Measurements from ENCODE around the gene GMCL2.

The GMCL2 gene

DNA sequence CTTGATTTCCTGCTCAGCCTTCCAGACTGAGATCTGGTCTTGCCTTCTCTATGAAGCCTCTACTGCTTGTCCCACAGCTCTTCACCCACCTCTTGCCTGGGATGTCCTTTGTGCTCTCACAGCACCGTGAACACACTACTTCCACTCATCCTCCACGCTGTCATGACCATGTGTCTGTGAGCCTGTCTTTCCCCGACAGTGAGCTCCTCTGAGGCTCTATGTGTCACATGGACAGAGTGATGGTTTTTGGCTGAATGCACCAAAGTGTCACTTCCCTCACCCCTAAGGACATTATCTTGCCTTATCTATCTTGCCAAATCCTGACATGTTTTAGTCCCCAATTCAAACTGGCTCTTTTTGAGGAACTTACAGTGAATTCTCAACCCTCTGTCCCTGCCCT, 34.1 kb upstream of the GMCL2 start:
- DNase-seq (ENCODE audit: low spot score): no peak

DNA sequence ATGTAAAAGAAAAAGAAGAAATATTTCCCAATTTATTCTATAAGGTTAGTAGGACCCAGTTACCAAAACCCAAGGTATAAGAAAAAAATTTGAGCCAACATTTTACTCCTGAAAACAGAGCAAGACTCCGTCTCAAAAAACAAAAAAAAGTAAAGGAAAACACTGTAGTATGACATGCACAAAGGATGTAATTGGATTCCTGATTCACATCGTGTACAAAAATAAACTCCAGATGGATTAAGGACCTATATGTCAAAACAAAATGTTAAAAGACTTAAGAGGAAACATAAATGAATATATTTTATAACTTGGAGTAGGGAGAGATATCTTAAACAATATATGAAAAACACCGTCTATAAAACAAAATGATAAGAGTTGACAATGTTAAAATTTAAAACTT, 31.7 kb upstream of the GMCL2 start:
- no peak for DNase-seq (ENCODE audit: low spot score)

DNA sequence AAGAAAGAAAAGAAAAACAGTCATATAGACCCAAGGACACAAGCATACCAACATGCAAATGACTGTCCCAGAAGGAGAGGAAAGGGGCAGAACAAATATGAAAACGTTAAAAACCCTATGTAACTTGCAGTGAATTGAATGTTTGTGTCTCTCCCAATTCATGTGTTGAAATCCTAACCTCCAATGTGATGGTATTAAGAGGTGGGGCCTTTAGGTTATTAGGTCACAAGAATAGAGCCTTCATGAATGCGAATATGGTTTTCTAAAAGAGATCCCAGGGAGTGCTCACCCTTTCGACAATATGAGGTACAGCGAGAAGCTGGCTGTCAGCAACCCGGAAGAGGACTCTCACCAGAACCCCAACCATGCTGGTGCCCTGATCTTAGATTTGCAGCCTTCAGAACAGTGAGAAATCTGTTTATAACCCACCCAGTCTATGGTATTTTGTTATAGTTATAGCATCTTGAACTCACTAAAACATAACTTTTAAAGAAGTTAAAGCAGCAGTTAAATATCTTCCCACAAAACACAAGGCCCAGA, 31.1 kb upstream of the GMCL2 start:
- no peak for DNase-seq (ENCODE audit: low spot score)

DNA sequence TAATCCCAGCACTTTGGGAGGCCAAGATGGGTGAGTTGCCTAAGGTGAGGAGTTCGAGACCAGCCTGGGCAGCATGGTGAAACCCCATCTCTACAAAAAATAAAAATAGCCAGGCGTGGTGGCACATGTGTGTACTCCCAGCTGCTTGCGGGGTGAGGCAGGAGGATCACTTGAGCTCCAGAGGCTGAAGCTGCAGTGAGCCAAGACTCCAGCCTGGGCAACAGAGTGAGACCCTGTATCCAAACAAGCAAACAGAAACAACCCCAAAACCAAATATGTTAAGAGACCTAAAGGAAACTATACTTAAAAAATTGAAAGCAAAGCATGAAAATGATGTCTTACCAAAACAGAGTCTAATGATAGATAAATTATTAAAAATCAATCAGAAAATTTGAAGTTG, 29.6 kb upstream of the GMCL2 start:
- DNase-seq (ENCODE audit: low spot score): no peak

DNA sequence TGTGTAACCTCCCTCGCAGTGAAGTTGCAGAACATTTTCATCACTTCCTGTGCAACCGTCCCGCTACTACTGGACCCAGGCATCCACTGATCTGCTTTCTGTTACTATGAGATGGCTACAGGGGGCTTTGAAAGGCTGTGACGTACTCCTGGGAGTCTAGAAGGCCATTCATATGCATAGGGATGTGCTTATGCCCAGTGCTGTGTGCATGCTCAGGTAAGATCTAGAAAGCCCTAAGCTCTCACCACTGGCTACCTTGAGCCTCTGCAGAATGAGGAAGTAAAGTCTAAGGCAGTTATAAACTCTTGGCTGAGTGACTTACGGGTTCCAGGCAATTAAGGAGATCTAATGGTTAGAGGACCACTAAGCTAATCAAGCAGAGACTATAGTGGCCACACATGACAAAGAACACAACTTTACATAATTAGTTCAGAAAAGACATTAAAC, 28.9 kb upstream of the GMCL2 start:
- DNase-seq (ENCODE audit: low spot score): no peak

DNA sequence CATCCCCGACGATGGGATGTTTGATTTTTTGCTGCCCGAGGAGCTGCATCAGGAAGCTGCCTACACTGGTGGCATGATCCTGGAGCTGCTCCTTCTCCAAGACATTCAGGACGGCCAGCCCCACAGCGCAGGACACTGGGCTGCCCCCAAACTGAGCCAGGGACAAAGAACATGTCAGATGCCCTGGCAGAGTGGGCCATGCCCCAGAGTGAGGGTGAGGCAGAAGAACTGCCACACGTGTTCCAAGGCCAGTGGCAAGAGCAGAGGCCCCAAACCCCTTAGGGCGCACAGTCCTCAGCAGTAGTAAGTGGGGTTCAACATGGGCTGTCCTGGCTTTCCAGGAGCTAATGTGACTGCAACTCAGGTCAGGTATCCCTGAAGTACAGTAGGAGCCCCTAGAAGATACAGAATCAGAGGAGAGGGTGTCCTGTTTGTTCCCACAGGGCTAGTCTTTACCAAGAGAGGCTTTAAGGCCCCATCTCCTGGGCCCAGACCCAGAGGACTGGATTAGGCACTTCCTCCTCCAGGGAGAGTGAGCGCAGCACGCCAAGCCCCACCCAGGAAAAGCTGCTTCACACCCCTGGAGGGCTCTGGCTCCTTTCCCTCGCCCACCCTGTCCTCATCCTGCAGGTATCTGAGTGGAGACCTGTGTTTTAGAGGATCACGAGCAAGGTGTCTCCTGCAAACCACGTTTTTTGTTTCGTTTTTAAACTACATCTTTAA, 28.3 kb upstream of the GMCL2 start:
- DNase-seq (ENCODE audit: low spot score): no peak

DNA sequence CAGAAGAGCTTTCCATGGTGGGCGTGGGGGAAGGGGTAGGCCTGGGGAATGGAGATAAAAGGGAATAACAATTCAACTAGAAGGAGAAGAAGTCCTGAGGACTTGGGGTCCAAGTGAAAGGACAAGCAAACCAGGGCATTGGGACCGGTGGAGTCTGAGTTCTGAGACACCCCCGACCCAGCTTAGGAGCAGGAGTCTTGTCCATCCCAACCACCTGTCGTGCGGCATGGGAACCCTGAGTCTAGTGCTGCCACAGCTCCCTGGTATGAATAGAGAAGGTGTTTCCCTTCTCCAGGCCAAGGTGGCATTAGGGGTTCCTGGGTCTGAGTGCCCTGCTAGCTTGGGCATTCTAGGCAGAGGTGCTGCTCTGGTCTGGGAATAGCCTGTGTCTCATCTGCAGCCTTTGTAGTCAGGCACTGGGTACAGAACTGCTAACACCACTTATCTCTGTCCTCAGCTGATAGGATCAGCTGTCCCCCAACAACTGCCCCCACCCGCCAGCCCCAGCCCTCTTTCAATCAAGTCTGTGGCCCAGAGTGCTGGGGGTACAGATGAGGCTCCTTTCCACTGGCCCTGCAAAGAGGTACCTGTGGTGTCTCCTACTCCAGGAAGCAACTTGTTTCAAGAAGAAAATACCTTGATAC, 27.1 kb upstream of the GMCL2 start:
- DNase-seq (ENCODE audit: low spot score): no peak

DNA sequence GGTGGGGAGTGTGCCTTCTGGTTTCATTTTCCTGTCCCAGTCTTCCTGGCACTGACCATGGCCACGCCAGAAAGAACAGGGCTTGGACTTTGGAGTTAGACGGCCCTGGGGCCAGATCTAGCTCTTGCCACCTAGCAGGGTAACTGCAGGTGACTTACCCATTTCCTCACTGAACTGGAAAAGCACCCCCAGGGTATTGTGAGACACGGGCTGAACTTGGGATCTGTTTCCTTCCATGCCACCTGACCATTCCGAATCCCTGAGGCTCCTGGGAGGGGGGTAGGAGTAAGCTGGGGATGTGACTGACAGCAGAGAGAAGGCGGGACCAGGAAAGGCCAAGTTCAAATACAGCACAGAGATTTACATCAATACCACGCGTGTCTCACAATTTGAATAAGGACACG, 26.6 kb upstream of the GMCL2 start:
- DNase-seq (ENCODE audit: low spot score): no peak

DNA sequence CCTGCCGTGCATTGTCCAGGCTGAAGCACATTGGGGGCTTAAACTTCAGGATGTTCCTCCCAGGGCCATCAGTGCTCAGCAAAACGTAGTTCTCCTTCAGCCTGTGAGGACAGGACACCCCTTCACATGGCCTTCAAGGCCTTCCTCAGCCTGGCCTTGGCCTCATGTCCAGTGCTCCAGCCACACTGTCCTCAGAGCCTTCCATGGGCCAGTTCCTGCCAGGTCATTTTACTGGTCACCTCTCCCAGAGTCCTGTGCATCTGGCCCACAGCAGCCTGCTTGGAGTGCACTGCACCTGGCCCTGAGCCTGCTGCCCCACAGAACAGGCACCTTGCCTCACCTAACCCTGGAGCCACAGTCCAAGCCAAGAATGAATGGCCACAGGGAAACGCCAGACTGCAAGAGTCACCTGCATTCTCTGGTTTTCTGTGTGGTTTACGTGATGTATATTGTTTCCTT, 25.9 kb upstream of the GMCL2 start:
- DNase-seq (ENCODE audit: low spot score): no peak

DNA sequence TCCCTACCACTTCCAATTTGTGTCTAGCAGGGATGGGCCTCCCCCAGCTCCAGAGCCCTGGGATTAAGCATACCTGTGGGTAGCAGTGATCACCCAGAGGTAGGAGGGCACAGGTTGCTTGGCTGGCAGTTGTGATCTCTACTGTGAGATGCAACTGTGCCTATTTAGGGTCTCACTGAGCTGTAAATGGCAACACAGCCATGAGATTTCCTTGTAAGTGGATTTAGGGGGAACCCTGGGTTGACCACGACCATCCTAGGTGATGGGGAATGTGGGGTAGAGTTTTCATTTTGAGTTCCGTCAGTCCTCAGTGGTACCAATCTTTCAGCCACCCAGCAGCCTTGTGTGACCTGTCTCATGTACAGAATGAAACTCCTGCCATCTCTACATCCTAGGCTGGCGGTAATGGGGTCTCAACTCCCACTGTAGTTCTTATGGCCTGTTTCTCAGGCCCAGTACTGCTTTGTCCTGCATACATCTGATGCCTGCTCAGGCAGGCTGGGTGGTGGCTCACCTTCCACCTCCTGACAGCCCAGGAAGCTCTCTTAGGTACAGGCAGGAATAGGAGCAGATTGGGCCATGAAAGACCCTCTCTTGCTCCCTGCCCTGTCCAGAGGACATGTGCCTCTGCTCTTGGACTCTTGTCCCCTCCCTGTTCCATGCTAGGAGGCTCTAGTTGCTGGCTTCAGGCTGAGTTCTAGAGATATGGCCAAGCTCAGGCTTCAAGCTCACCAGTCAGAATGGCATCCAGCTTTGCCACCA, 25.3 kb upstream of the GMCL2 start:
- DNase-seq (ENCODE audit: low spot score): no peak

DNA sequence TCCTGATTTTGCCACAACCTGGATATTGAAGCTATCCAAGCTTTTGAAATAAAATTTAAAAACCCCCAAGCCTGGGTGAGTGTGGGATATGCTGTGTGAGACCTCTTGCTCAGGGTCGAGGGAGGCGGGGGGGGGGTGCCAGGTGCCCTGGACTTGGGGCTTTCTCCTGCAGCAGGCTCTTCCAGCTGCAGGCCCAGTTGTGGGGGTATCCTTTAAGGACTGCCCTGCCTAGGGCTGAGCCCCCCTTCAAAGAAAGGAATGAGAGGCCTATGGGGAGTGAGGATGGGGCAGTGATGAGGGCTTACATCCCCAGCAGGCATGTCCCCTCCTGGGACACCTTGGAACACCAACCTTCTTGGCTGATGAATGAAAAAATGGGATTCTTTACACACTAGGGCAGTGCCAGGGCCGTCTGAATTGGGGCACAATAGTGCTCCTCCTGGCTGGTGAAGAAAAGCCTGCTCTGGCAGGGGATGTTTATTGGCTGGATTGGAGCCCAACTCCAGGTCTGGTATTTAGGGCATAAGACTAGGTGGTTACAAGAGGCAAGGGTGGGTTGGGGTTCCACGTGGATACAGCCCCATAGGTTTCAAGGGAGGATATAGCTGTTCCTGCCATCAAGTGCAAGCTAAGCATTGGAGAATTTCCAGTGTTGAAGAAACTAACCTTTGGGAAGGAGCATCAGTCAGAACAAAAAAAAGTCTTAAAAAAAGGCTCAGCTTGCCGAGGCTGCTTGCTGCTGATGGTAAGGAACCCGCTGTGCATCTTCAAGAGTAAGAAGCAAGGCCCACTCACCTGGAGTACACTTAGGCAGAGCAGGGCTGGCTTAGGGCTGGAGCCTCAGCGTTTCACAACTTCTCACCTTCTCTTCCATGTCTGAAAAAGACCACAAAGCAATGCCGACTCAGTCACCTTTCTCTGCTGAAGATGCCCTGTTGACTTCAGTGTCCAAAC, 24.2 kb upstream of the GMCL2 start:
- no peak for DNase-seq (ENCODE audit: low spot score)

DNA sequence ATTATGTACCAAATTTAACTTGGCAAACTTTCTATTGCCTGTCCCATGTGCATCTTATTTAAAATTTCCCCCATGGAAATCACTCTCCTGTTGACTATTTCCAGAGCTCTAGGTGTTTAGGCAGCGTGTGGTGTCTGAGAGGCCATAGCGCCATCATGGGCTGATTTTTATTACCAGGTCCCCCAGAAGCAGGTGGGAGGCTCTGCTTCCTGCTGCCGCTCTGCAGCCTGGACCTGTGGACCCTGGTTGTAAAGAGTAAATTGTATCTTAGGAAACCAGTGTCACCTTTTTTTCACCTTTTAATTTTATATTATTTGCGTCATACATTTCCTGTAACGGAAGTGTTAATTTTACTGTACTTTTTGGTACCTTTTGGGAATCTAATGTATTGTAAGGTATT, 23.5 kb upstream of the GMCL2 start:
- no peak for DNase-seq (ENCODE audit: low spot score)

DNA sequence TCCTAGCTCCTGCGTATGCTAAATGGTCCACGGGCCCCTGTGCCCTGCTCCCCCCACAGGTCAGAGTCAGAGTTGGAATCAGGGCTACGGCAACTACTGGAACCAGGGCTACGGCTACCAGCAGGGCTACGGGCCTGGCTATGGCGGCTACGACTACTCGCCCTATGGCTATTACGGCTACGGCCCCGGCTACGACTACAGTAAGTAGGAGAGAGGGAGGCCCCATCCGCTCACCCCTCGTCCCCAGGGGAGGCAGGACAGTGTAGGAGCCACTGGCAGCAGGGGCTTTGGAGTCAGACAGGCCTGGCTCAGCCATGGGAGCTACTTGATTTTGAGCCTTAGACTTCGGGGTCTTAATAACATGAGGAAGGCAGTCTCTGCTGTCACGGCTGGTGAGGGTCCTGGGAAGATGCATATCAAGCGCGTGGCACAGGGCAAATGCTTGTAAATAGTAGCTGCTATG, 22.9 kb upstream of the GMCL2 start:
- DNase-seq (ENCODE audit: low spot score): no peak

DNA sequence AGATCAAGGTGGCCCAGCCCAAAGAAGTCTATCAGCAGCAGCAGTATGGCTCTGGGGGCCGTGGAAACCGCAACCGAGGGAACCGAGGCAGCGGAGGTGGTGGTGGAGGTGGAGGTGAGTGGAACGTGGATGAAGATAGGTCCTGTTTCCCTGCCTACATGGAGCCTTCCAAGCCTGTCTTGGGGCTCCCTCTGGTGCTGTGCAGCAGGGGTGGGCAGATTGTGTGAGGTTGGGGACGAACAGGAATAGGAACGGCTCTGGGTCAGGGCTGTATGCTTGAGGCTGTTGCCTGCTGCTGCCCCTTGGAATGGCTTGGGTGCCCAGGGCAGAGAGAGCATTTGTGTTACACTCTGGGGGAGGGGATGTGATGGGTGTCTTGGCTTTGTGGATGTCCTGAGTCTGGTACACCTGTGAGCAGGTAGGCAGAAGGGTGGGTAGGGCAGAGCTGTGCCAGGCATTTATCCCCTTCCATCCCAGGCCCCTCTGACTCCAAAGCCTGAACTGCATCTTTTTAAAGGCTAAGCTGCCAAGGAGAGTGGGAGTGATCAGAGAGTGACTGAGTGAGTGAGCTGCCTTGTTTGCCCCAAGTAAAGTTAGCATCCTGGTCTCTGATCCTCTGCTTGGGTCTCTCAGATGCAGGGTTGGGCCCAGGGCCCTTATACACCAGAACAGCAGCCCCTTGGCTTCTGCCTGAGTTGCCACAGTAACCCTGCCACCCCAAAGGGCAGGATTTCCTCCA, 22.3 kb upstream of the GMCL2 start:
- no peak for DNase-seq (ENCODE audit: low spot score)

DNA sequence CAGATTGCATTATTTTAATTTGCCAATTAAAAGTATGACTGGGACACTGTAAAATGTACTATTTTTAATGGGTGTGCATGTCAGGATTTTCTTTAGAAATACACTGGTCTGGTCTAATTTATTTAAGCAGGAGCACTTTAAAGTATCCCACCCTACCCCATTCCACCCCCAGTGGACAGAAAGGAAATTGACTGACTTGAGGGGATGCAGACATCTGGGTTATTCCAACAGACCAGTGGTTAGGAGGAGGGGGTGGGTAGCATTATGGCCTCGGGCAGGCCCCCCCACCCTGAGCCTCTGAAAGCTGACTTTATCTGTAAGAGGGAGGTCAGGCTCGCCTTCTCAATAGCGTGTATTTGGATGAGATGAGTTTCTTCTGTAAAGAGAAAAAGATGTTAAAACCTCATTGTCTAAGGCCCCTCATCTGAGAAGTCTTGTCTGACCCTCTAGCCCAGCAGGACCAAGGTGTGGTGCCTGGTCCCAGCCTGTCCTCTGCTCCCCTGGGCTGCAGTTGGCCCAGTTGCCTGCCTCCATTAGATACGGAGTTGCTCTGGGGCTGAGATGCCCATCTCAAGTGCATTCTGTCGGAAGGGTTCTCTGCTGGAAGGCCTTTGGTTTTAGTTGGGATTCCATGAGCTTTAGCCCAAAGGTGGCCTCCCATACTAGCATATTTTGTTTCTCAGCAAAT, 21.5 kb upstream of the GMCL2 start:
- DNase-seq (ENCODE audit: low spot score): no peak

DNA sequence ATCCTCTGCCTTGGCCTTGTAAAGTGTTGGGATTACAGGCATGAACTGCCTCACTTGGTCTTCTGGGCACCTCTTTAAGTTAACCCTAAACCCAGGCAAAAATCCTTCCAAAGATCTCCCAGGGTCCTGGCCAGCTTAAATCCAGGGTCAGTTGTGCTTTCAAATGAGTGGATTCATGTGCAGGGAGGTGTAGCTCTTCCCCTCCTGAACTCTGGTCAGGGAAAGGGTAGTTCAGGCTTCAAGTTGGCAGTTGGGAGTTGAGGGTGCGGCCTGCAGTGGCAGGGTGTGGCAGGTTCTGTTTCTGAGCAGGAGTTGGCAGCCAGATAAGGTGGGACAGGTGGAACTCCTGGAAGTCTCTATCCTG, 20.7 kb upstream of the GMCL2 start:
- peak; percentile 63 for DNase-seq (ENCODE audit: low spot score)

DNA sequence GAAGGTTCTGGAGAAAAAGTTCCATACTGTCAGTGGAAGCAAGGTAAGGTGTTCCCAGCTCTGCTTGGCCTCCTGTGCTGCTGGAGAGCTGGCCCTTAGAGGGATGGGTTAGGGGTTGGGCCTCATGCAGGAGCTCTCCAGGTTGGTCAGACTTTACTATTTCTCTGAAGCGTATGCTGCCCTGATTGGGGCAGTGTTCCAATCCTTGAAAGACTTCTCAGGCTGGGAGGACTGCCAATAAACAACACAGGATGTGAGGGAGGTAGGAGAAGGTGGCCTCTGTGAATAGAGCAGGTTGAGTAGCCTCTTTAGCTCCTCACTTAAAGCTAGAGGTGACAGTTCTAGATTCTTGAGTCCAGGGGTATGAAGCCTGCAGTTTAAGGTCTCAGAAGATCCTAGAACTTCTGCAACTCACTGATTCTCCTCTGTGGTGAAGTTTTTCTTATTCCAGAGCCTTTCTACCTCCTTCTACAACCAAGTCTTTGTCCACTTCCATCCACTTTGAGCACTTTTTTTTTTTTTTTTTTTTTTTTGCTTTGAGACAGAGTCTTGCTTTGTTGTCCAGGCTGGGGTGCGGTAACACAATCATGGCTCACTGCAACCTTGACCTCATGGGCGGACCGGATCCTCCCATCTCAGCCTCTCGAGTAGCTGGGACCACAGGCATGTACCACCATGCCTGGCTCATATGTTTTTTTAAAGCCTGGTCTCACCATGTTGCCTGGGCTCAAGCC, 20.2 kb upstream of the GMCL2 start:
- DNase-seq (ENCODE audit: low spot score): peak; percentile 35

DNA sequence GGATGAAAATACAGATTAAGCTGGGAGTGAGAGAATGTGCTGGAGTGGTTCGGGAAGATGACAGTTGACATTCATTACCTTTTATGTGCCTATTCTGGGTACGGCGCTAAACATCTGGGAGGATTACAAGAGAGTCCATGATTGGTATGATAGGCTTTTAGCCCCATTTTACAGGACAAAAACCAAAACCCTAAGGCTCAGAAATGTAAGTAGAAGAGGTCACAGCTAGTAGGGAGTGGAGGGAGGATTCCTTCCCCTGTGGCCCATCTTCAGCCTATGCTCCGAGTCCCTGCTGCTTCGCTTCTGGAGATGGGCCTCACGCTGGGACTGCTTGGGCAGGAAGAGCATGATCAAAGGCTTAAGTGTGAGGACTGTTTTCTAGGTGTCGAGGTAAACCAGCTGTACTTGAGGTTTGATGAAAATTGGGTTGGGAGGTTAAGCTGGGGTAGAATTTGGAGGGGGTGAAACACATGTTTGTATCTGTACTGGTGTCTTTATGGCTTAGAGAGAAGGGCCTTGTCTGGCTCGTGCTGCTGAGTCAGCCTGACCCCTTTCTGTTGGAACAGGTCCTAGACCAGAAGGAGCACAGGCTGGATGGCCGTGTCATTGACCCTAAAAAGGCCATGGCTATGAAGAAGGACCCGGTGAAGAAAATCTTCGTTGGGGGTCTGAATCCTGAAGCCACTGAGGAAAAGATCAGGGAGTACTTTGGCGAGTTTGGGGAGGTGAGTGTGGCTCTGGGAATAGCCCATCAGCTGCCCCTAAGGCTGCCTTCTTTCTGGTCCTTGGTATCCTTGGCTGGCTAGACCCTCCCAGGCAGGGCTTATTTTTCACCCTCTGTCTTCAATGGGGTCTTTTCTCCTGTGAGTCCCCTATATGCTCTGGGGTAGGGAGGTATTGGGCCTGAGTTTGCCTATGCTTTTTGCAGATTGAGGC, 19.3 kb upstream of the GMCL2 start:
- peak; percentile 44 for DNase-seq (ENCODE audit: low spot score)

DNA sequence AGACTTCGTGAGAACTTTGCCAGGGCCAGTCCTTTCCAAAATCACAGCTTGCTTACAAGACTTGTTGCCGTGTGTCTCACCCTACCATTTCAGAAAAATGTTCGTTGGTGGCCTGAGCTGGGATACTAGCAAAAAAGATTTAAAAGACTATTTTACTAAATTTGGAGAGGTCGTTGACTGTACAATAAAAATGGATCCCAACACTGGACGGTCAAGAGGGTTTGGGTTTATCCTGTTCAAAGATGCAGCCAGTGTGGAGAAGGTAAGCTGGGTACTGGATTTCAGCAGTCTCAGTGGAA, 18.5 kb upstream of the GMCL2 start:
- DNase-seq (ENCODE audit: low spot score): no peak
